T follicular helper cell (primary cell): ENCODE data around the gene EVL.
"Not testable (repeated sequence)": the region's sequence is repeated elsewhere in the genome, so short reads cannot be mapped to it uniquely, and the experiment has no call there.

Experiments
- DNase-seq: peaks from one replicate; pipeline ENCODE4 v3.0.0-alpha.2; 2020; ENCODE audit warnings: low read depth

Gene EVL

GRCh38 chr14:100038065-100038464, 27.2 kb upstream of the EVL start:
- DNase-seq, result no peak

- no peak for DNase-seq
These were observed 25.3 kb upstream of the EVL start for GRCh38 chr14:100039903-100040302.

GRCh38 chr14:100041271-100041670, 24.0 kb upstream of the EVL start:
- no peak for DNase-seq

DNA sequence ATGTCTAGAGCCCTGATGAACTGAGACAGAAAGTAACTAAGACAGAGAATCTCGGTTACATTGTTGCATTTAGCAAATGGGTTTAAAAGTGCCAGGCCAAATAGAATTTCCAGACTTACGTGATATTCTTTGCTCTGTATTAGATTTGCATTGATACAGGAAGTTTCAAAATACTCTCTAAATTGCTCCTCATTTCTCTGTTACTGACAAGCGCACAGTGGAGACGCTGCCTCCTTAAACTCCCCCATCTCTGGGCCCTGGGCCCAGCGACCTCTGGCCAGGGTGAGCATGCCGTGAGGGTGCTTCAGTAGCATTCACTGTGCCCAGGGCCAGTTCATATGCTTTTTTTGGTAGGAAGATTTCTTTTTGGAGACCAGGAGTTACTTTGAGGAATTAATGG, 22.9 kb upstream of the EVL start:
- DNase-seq, result no peak

DNA sequence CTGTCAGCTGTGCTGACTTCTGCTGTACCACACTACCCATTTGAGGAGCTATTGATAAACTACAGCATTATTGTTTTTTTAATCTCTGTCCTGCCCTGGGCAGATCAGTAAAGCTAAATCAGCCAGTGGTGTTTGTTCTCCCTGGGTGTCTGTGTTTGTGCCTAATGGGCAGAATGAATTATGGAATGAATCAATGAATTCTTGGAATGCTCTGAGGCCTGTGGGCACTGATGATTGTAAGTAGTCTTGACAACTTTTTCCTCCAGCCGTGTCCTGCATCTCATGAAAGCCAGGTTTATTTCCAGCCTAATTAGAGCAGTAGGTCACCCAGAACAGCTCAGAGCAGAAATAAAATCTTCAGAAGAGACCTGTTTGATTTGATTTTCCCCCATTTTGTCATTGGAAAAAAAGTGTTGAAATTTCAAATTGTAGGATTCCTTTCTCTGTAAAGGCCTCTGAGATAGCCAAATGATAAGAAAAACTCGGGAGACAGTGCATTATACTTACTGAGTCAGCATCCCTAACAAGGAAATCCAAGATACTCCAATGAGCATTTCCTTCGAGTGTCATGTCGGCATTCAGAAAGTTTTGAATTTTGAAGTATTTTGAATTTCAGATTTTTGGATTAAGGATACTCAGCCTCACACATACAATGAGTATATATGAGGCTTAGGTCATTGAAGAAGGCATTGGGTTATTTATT, 19.4 kb upstream of the EVL start:
- DNase-seq, result no peak

GRCh38 chr14:100047600-100047999, 17.6 kb upstream of the EVL start:
- DNase-seq, result no peak

DNA sequence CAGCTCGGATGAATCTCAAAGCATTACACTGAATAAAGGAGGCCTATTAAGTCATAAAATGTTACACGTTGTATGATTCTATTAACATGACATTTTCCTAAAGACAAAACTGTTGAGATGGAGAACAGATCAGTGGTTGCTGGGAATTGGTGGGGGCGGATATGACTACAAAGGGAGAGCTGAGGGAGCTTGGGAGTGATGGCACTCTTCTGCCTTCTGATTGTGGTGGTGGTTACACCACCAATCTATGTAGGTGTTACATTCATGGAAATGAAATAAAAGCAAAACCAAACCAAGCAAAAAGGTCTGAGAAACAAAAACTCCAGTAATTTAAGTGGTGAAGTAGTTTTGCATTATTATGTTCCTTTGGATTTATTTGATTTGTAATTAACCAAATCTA, 16.4 kb upstream of the EVL start:
- DNase-seq, result no peak

DNA sequence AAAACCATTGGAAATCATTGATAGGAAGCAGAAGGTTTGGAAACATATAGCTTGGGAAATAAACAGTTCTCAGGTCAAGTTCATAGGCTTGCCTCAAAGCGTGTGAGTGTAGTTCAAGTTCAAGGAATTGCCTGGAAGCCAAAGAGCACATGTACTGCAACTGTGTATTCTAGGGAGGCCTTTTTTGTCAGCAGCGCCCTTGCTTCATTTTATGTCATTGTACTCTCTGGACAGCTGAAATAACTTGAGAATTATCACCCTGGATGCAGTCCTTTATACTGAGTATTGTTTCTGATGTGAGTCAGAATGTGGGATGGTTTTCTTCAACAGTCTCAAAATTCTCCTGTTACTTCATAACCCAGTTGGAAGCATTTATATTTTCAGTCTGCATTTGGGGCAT, 16.0 kb upstream of the EVL start:
- no peak for DNase-seq

DNA sequence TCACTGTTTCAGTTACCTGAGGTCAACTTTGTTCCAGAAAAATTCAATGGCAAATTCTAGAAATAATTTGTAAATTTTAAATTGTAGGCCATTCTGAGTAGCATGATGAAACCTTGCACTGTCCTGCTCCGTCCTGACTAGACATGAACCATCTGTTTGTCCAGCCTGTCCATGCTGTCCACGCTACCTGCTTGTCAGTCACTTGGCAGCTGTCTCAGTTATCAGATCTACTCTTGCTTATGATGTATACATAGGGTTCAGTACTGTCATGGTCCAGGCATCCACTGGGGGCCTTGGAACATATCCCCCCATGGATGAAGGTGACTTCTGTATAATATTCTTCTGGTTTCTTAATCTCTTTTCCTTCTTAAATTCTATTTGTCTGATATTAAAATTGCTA, 14.1 kb upstream of the EVL start:
- no peak for DNase-seq

GRCh38 chr14:100051543-100051942, 13.7 kb upstream of the EVL start:
- DNase-seq, result no peak

GRCh38 chr14:100052819-100053218, 12.4 kb upstream of the EVL start:
- DNase-seq, result no peak

DNA sequence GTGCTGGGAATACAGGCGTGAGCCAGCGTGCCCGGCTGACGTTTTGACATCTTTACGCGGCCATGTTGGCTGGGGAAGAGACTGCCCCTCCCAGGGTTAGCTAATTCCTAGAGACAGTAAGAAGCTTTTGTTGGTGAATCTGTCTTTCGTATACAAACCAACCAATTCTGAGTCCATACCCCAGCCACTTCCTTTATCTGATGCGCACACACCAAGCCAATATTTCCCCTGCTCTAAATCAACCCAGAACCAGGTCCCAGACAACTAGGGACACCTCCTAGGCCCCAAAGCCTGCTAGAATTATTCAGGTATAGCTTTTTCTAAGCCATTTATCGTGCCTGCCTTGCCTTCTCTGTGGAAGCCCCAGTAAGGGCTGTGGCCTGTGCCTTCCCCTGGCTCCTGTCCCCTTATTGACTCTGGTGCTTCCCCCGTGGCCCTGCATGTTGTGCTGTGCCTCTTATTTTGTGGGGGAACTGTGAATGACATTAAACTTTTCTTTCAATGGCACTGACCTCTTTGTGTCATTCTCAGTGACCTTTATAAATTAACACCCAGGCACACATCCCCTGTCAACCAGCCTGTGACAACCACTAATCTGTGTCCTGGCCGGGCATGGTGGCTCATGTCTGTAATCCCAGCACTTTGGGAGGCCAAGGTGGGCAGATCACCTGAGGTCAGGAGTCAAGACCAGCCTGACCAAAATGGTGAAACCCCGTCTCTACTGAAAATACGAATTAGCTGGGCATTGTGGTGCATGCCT, 10.7 kb upstream of the EVL start:
- no peak for DNase-seq

GRCh38 chr14:100056431-100056830, 8.8 kb upstream of the EVL start:
- no peak for DNase-seq

DNA sequence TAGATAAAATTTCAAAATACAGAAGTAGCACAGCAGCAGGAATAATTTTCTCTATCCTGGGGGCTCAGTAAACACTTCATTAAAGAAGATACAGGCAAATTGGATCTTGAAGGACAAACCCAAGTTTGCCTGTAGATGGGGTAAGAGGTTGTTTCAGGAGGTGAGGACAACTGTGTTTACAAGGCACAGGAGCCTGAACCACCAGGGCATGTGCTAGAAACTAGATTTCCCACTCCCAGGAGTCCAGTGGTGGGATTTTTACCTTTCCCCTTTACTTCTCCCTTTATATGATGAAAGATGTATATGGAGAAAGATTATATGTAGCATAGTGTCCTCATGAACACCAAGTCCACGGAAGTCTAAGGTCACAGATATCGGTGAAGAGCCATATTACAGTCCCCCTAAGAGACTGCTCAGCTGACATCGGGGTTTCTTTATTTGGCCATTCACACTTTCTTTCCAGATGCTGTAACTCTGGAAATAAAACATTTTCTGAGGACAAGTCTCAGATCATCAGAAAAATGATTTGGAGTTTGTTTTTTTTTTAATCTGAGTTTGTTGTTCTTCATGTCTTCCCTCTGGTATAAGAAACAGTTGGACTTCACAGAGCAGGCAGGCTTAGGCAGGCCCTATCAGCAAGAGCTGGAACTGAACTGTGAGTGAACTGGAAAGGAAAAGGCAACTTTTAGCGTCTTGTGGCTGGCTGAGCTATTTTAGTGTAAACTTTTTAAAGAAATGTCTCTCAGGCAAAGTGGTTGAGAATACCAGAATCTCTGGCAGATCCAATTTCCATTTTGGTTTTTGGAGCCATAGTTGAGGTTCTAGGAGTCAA, 8.0 kb upstream of the EVL start:
- no peak for DNase-seq

GRCh38 chr14:100058777-100059437, 6.3 kb upstream of the EVL start:
- no peak for DNase-seq

DNA sequence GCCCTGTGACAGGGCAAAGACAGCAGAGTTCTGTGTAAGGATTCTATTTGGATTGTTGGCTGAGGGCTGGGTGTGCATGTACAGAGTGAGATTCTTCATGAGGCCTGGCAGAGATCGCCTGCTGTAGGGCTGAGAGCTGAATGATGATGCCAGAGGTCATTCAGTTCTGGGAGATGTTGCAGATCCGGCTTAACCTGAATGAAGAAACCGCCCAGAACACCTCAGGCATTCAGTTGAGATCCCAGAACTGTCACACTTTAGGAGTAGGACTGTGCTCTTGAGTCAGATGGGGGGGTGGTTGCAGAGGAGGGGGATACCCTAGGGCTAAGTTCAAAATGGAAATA, 5.8 kb upstream of the EVL start:
- DNase-seq, result no peak

GRCh38 chr14:100060760-100061159, 4.5 kb upstream of the EVL start:
- no peak for DNase-seq

GRCh38 chr14:100062590-100062989, 2.6 kb upstream of the EVL start:
- no peak for DNase-seq

DNA sequence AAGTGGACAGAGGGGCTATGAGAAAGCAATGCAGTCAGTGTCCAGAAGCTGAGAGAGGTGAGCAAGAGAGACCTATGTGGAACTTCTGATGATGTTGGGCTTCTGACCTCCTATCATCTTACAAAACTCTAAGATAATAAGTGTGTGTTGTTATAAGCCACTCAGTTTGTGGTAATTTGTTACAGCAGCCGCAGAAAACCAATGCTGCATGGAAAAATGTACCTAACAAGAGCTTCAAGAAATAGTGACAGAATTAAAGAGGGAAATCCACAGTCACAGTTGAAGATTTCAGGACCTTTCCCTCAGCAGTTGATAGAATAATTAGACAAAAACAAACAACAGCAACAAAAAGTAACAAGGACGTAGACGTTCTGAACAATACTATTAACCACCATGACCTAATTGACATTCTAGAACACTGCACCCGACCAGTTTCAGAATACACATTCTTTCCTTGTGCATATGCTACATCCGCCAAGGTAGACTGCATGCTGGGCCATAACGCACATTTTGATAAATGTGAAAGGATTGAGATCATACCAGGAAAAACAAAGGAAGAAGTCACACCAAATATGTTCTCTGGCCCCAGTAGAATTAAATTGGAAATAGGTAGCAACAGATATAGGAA, 1.8 kb upstream of the EVL start:
- DNase-seq, result no peak

- DNase-seq, result not testable (repeated sequence)
These were observed 708 bp upstream of the EVL start for GRCh38 chr14:100064335-100065092.

- DNase-seq, result peak; percentile 67
These were observed 836 bp downstream of the EVL start for GRCh38 chr14:100065942-100066574.
